Thyroid gland (tissue), 4 donors: ENCODE results near the gene TRIM46.

ENCODE experiments used
- POLR2A ChIP-seq, 2 donors: fragments of 450-650 bp; IDR thresholded peaks; one replicate each; pipeline ENCODE4 v1.6.1; 2017; ENCODE audit warnings: antibody characterized with exemption in 2 of 2, mild to moderate bottlenecking in 2 of 2, moderate library complexity in 1 of 2
- TF ChIP-seq, protein P1 (sequence below), 6 experiments: fragments of 200-600 bp in 3 of 6; fragments of 450-650 bp in 3 of 6; sonication (generic) in 3 of 6; IDR thresholded peaks; one replicate each; pipeline ENCODE4 v1.5.1; 2016 to 2019; ENCODE audit warnings: antibody characterized with exemption in 6 of 6, mild to moderate bottlenecking in 2 of 6, inconsistent platforms in 1 of 6, moderate library complexity in 1 of 6

DNA sequence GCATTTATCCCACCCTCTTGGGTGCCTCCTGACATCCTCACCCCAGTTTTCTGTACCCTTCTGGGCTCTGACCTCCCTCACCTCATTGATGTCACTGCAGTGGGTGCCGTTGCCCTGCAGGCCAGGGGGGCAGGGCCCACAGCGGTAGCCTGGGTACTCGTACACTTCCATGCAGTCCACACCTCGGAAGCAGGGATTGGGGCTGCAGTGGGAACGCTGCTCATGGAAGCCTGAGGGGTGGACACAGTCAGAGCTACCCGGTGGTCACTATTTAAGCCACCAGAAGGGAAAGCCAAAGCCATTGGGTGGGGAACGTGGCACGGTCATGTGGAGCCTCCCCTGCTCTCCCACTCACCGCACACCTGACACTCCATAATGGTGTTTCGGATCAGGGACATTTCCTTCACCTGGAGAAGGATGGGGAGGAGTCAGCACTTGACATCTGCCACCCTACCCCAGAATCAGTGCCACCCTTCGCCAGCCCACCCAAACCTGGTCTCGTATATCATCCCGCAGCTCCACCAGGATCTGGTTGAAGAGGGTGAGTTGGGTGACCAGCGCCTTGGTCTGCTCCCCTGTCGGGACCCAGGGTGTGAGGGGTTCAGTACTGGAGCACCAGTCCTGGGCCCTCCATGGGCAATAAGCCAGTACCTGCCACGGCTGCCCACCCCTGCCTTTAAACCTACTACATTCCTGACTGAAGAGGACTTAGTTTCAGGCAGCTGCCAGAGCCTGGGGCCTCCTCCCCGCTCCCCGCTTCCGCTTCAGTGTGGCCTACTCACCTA is 29.3 kb downstream of the TRIM46 start:
- TF ChIP-seq, protein P1, sequence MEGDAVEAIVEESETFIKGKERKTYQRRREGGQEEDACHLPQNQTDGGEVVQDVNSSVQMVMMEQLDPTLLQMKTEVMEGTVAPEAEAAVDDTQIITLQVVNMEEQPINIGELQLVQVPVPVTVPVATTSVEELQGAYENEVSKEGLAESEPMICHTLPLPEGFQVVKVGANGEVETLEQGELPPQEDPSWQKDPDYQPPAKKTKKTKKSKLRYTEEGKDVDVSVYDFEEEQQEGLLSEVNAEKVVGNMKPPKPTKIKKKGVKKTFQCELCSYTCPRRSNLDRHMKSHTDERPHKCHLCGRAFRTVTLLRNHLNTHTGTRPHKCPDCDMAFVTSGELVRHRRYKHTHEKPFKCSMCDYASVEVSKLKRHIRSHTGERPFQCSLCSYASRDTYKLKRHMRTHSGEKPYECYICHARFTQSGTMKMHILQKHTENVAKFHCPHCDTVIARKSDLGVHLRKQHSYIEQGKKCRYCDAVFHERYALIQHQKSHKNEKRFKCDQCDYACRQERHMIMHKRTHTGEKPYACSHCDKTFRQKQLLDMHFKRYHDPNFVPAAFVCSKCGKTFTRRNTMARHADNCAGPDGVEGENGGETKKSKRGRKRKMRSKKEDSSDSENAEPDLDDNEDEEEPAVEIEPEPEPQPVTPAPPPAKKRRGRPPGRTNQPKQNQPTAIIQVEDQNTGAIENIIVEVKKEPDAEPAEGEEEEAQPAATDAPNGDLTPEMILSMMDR (IDR thresholded peaks at IDR 0.05): no peak
- no peak for TF ChIP-seq POLR2A (IDR thresholded peaks at IDR 0.05)
